ENCODE data around the gene STK32C.

GRCh38 chr10:132324186-132324585, 16.4 kb upstream of the STK32C start:
- TF ChIP-seq POLR2A (IDR thresholded peaks at IDR 0.05) (no peak), CTCF (IDR thresholded peaks at IDR 0.05) (no peak)
